Loucy (cell line): ENCODE measurements around the gene STXBP5.

Experiments
- H2AFZ ChIP-seq: fragments of 200-600 bp; sonication (generic); 2 replicates; pipeline ENCODE4 v1.6.0; 2016; ENCODE audit warnings: antibody characterized with exemption, mild to moderate bottlenecking, low read length, moderate library complexity
- H3F3A ChIP-seq: fragments of 200-600 bp; 2 replicates; pipeline ENCODE4 v1.6.0; 2016; ENCODE audit warnings: antibody characterized with exemption, low read depth, mild to moderate bottlenecking
- H3K27me3 ChIP-seq: fragments of 200-600 bp; sonication (generic); 2 replicates; pipeline ENCODE4 v1.6.1; 2014; ENCODE audit warnings: low read length, mild to moderate bottlenecking; ENCODE audit not compliant: insufficient read depth, poor library complexity, severe bottlenecking
- H3K36me3 ChIP-seq: fragments of 200-600 bp; sonication (generic); 2 replicates; pipeline ENCODE4 v1.6.1; 2016; ENCODE audit warnings: low read length; ENCODE audit not compliant: insufficient read depth
- H3K4me1 ChIP-seq: fragments of 200-600 bp; sonication (generic); 2 replicates; pipeline ENCODE4 v1.5.1; 2014; ENCODE audit warnings: low read length, mild to moderate bottlenecking; ENCODE audit not compliant: insufficient read depth, poor library complexity, severe bottlenecking
- H3K4me2 ChIP-seq: fragments of 200-600 bp; sonication (generic); 2 replicates; pipeline ENCODE4 v1.6.0; 2014; ENCODE audit warnings: antibody characterized with exemption, low read length, low read depth, mild to moderate bottlenecking; ENCODE audit not compliant: poor library complexity, severe bottlenecking
- H3K4me3 ChIP-seq: fragments of 200-600 bp; sonication (generic); 2 replicates; pipeline ENCODE4 v1.5.1; 2014; ENCODE audit warnings: low read length, mild to moderate bottlenecking, mixed read lengths; ENCODE audit not compliant: poor library complexity, severe bottlenecking
- H3K79me2 ChIP-seq: fragments of 200-600 bp; sonication (generic); 2 replicates; pipeline ENCODE4 v1.6.1; 2014; ENCODE audit warnings: low read length; ENCODE audit not compliant: insufficient read depth
- H3K9ac ChIP-seq: fragments of 200-600 bp; sonication (generic); 2 replicates; pipeline ENCODE4 v1.6.0; 2014; ENCODE audit warnings: mild to moderate bottlenecking, low read depth, low read length, moderate library complexity; ENCODE audit not compliant: poor library complexity, severe bottlenecking
- H3K9me2 ChIP-seq: fragments of 200-600 bp; sonication (generic); replicated peaks from 2 replicates; pipeline ENCODE4 v1.6.1; 2016; ENCODE audit warnings: low read depth, low read length, mixed read lengths
- H3K9me3 ChIP-seq: fragments of 200-600 bp; sonication (generic); 2 replicates; pipeline ENCODE4 v1.6.1; 2014; ENCODE audit warnings: mild to moderate bottlenecking, antibody characterized with exemption, low read length, low read depth; ENCODE audit not compliant: insufficient read depth
- H4K20me1 ChIP-seq: fragments of 200-600 bp; sonication (generic); 2 replicates; pipeline ENCODE4 v1.6.0; 2014; ENCODE audit warnings: antibody characterized with exemption, low read length, mild to moderate bottlenecking; ENCODE audit not compliant: insufficient read depth, poor library complexity, severe bottlenecking
- CTCF ChIP-seq: fragments of 200-600 bp; sonication (generic); conservative IDR thresholded peaks from 2 replicates; pipeline ENCODE4 v1.5.1; 2014; ENCODE audit warnings: mild to moderate bottlenecking, antibody characterized with exemption, low read length
- EZH2phosphoT487 ChIP-seq: fragments of 200-600 bp; IDR thresholded peaks from 2 replicates; pipeline ENCODE4 v1.6.1; 2018; ENCODE audit warnings: antibody characterized with exemption, mild to moderate bottlenecking, moderate library complexity, borderline replicate concordance

The STXBP5 gene

GRCh38 chr6:147190556-147190955 lies 13.7 kb upstream of the STXBP5 start:
- H3K9me3 ChIP-seq = no peaks in the 10 kb centered on the region

GRCh38 chr6:147192278-147192911 lies 11.8 kb upstream of the STXBP5 start:
- no peaks in the 10 kb centered on the region for H3K79me2 ChIP-seq
- no peak overlapping the region for H2AFZ ChIP-seq
- no peaks in the 10 kb centered on the region for H3F3A ChIP-seq
- no peaks in the 10 kb centered on the region for H3K9me3 ChIP-seq
- TF ChIP-seq CTCF (no peak), EZH2phosphoT487 (no peak)
- H3K9ac ChIP-seq = no peak overlapping the region
- H3K4me3 ChIP-seq = no peak overlapping the region
- H3K4me1 ChIP-seq = peaks cover 28% of the 10 kb centered on the region
- no peaks in the 10 kb centered on the region for H3K9me2 ChIP-seq
- H3K36me3 ChIP-seq = no peaks in the 10 kb centered on the region
- H3K27me3 ChIP-seq = no peaks in the 10 kb centered on the region
- no peak overlapping the region for H3K4me2 ChIP-seq
- H4K20me1 ChIP-seq = no peaks in the 10 kb centered on the region

More at GRCh38 chr6:147190556-147190955, 13.7 kb upstream of the STXBP5 start:
- Histone ChIP-seq H2AFZ (no peak overlapping the region), H3K9ac (no peak overlapping the region), H3K79me2 (no peaks in the 10 kb centered on the region), H3K9me2 (no peaks in the 10 kb centered on the region), H3F3A (no peaks in the 10 kb centered on the region), H3K4me3 (no peak overlapping the region), H3K4me2 (no peak overlapping the region), H3K27me3 (no peaks in the 10 kb centered on the region), H3K4me1 (peaks cover 22% of the 10 kb centered on the region), H3K36me3 (no peaks in the 10 kb centered on the region), H4K20me1 (no peaks in the 10 kb centered on the region)
- TF ChIP-seq EZH2phosphoT487 (no peak), CTCF (no peak)

- Histone ChIP-seq H3K4me1 (peaks cover 28% of the 10 kb centered on the region), H4K20me1 (no peaks in the 10 kb centered on the region), H3K27me3 (no peaks in the 10 kb centered on the region), H3K9me2 (no peaks in the 10 kb centered on the region), H3K4me3 (peak overlapping the region; percentile 6), H3K9ac (peak overlapping the region; percentile 4), H3K36me3 (no peaks in the 10 kb centered on the region), H3K4me2 (peak overlapping the region; percentile 74), H3K79me2 (no peaks in the 10 kb centered on the region), H3K9me3 (no peaks in the 10 kb centered on the region), H3F3A (no peaks in the 10 kb centered on the region), H2AFZ (no peak overlapping the region)
- TF ChIP-seq EZH2phosphoT487 = no peak
- TF ChIP-seq CTCF = no peak
These were observed 9.4 kb upstream of the STXBP5 start for GRCh38 chr6:147194652-147195411.
